ENCODE measurements around the gene STK16.

Gene STK16

GRCh38 chr2:219278655-219279150 lies 33.4 kb downstream of the STK16 start:
- TF ChIP-seq, protein P1, sequence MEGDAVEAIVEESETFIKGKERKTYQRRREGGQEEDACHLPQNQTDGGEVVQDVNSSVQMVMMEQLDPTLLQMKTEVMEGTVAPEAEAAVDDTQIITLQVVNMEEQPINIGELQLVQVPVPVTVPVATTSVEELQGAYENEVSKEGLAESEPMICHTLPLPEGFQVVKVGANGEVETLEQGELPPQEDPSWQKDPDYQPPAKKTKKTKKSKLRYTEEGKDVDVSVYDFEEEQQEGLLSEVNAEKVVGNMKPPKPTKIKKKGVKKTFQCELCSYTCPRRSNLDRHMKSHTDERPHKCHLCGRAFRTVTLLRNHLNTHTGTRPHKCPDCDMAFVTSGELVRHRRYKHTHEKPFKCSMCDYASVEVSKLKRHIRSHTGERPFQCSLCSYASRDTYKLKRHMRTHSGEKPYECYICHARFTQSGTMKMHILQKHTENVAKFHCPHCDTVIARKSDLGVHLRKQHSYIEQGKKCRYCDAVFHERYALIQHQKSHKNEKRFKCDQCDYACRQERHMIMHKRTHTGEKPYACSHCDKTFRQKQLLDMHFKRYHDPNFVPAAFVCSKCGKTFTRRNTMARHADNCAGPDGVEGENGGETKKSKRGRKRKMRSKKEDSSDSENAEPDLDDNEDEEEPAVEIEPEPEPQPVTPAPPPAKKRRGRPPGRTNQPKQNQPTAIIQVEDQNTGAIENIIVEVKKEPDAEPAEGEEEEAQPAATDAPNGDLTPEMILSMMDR (IDR thresholded peaks at IDR 0.05; ENCODE audit: control insufficient read depth, insufficient read depth, low read depth, low read length, missing control alignments) = no peak
- H3K4me3 ChIP-seq (ENCODE audit: control insufficient read depth, low read depth, low read length) = peak overlapping the region; percentile 25
- no peak for DNase-seq (ENCODE audit: low read depth)

- peak; percentile 96 for DNase-seq (ENCODE audit: low read depth)
- peak within 1 kb of the TSS; percentile 78 for H3K4me3 ChIP-seq (ENCODE audit: control insufficient read depth, low read depth, low read length)
- TF ChIP-seq, protein P1 (IDR thresholded peaks at IDR 0.05; ENCODE audit: control insufficient read depth, insufficient read depth, low read depth, low read length, missing control alignments) = peak; percentile 26
Observed at GRCh38 chr2:219279151-219279915, 34.1 kb downstream of the STK16 start, which contains the start of gene DNAJB2. TSS of gene DNAJB2 (plus strand) at chr2:219279366. CDS start at chr2:219279834, 468 bp downstream.

DNA sequence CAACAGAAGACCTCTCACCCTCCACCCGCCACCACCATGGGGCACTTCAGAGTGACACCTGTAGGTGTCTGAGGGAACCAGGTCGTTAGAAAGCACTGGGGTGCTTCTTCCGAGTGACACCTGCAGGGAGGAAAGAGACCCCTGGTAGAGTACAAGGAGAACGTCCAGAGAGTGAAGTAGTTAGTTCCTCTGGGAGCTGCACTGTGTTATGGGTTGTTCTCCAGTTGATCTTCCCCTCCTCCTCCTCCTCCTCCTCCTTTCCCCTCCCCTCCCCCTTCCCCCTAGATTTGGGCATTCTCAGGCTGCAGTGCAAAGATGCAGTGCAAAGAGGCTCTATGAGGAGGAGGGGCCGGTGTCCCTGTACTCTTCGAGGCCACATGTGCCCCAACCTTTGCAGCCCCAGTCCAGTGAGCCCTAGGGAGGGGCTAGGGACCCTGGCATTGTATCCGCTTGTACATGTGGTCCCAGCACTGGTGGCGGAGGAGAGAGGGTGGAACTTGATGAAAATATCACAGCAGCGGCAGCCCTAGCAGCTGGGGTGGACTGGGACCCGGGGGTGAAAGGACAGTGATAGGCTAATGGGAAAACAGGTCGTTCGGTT lies 34.7 kb downstream of the STK16 start:
- DNase-seq (ENCODE audit: low read depth) = no peak
- TF ChIP-seq, protein P1 (IDR thresholded peaks at IDR 0.05; ENCODE audit: control insufficient read depth, insufficient read depth, low read depth, low read length, missing control alignments) = no peak
- H3K4me3 ChIP-seq (ENCODE audit: control insufficient read depth, low read depth, low read length) = peak overlapping the region; percentile 78

- DNase-seq (ENCODE audit: low read depth) = no peak
- no peak overlapping the region for H3K4me3 ChIP-seq (ENCODE audit: control insufficient read depth, low read depth, low read length)
- TF ChIP-seq, protein P1 (IDR thresholded peaks at IDR 0.05; ENCODE audit: control insufficient read depth, insufficient read depth, low read depth, low read length, missing control alignments) = no peak
Observed at GRCh38 chr2:219280651-219281050, 35.4 kb downstream of the STK16 start.

GRCh38 chr2:219281588-219281987 lies 36.3 kb downstream of the STK16 start:
- H3K4me3 ChIP-seq (ENCODE audit: control insufficient read depth, low read depth, low read length) = no peak overlapping the region
- TF ChIP-seq, protein P1 (IDR thresholded peaks at IDR 0.05; ENCODE audit: control insufficient read depth, insufficient read depth, low read depth, low read length, missing control alignments) = no peak
- DNase-seq (ENCODE audit: low read depth) = no peak

GRCh38 chr2:219282375-219282774 lies 37.1 kb downstream of the STK16 start:
- TF ChIP-seq, protein P1 (IDR thresholded peaks at IDR 0.05; ENCODE audit: control insufficient read depth, insufficient read depth, low read depth, low read length, missing control alignments) = no peak
- no peak overlapping the region for H3K4me3 ChIP-seq (ENCODE audit: control insufficient read depth, low read depth, low read length)
- no peak for DNase-seq (ENCODE audit: low read depth)
